PC-9 (cell line): ENCODE measurements around the gene CSK.

ENCODE experiments used
- CTCF ChIP-seq: fragments of 200-600 bp; sonication (generic); conservative IDR thresholded peaks from 2 replicates; pipeline ENCODE4 v1.6.1; 2017; ENCODE audit warnings: mixed run types, antibody characterized with exemption, mild to moderate bottlenecking, moderate library complexity
- EZH2 ChIP-seq: fragments of 200-600 bp; sonication (generic); IDR thresholded peaks from 2 replicates; pipeline ENCODE4 v1.8.0; 2017; ENCODE audit warnings: antibody characterized with exemption, low read depth

- TF ChIP-seq CTCF (no peak), EZH2 (no peak)
These were observed 7.8 kb downstream of the CSK start for GRCh38 chr15:74789741-74790079.
